AG04449 (cell line): ENCODE results near the gene FCMR.

ENCODE experiments used
- CTCF ChIA-PET: fragments of 350-600 bp; formaldehyde crosslinking; extraction: SDS; loops from one replicate; lab custom pipeline; 2021; ENCODE audit warnings: antibody characterized with exemption; lab: Yijun Ruan, JAX
- POLR2A ChIA-PET: fragments of 400-600, 350-600 bp; formaldehyde crosslinking; extraction: SDS; loops from one replicate; lab custom pipeline; 2020; ENCODE audit warnings: antibody characterized with exemption, inconsistent platforms; lab: Yijun Ruan, JAX
- DNase-seq: peaks from one replicate; pipeline ENCODE4 v3.0.0-alpha.2; 2010; ENCODE audit warnings: low read depth, low spot score
- H3K4me3 ChIP-seq: 2 replicates; pipeline ENCODE4 v1.5.1; 2011; ENCODE audit warnings: low read depth, mild to moderate bottlenecking, control low read depth, low read length
- TF ChIP-seq, protein P1 (sequence below): IDR thresholded peaks from one replicate; pipeline ENCODE4 v1.5.1; 2011; ENCODE audit warnings: mild to moderate bottlenecking, moderate library complexity, low read length, control low read depth, inconsistent platforms; ENCODE audit not compliant: insufficient read depth; ENCODE audit errors: missing control alignments

Gene FCMR

DNA sequence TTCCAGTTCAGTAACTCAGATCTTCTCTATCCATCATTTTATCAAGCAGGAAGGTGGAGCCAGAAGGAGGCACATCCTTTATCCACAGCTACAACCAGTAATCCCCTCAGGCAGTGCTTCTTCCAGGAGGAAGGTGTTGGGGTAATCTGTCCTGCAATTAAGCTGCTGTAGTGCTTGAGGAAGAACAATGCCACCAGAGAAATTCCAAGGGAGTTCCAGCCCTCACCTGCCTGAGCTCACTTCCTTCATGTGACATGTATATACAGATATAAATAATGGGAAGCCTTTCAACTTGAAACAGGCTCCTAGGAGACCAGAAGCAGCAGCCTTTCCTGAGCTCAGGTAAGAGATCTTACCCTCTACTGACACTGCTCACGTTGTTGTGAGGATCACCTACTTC, 58.5 kb downstream of the FCMR start:
- ChIA-PET POLR2A (no interaction called here), CTCF (interaction anchor here (0.9 to 3.4 kb wide), 9 partner anchors 10 to 137 kb away, joined by 3 to 27 read pairs (median 7); no protein-coding TSS in a partner anchor)
- no peak overlapping the region for H3K4me3 ChIP-seq
- TF ChIP-seq, protein P1, sequence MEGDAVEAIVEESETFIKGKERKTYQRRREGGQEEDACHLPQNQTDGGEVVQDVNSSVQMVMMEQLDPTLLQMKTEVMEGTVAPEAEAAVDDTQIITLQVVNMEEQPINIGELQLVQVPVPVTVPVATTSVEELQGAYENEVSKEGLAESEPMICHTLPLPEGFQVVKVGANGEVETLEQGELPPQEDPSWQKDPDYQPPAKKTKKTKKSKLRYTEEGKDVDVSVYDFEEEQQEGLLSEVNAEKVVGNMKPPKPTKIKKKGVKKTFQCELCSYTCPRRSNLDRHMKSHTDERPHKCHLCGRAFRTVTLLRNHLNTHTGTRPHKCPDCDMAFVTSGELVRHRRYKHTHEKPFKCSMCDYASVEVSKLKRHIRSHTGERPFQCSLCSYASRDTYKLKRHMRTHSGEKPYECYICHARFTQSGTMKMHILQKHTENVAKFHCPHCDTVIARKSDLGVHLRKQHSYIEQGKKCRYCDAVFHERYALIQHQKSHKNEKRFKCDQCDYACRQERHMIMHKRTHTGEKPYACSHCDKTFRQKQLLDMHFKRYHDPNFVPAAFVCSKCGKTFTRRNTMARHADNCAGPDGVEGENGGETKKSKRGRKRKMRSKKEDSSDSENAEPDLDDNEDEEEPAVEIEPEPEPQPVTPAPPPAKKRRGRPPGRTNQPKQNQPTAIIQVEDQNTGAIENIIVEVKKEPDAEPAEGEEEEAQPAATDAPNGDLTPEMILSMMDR, result no peak
- DNase-seq, result no peak

DNA sequence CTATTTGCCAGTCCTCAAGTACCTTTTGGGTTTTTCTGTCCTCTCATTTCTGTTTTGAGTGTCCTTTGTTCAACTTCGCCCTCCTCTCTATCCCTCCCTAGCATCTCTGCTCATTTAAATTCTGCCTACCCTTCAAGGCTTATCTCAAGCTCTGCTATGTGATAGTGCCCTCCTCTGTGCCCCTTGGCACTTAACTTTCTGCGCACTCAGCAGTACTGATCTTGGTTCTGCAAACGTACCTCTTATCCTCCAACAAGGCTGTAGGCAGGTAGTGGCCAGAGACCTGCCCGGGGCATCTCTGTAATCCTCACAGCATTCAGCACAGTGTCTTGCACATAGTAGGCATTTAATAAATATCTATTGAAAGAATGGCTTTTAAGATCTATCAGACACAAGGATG, 61.6 kb downstream of the FCMR start:
- no peak for DNase-seq
- no peak overlapping the region for H3K4me3 ChIP-seq
- ChIA-PET CTCF (interaction anchor here (0.8 to 7.4 kb wide), 4 partner anchors 12 to 52 kb away, joined by 3 to 48 read pairs (median 11); no protein-coding TSS in a partner anchor), POLR2A (no interaction called here)
- TF ChIP-seq, protein P1, result no peak

DNA sequence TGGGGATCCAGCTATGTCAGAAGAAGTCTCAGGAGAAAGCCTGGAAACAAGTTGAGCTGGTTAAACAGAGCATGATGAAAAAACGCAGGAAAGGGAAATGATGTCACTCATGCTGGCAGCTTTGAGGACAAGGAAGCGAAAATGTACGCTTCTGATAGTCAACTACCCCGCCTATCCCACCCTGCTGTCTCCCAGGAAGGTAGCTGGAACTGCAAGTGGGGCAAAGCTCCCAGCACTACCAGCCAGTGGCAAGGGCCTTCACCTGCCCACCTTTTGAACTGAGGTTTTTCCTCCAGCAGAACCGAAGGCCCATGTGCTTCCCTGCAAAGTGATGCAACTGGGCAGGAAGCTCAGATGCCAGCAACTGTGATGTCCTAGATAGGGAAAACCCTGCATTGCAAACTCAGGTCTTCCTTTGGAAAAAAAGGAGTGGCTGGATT, 62.6 kb downstream of the FCMR start:
- TF ChIP-seq, protein P1, result no peak
- no peak overlapping the region for H3K4me3 ChIP-seq
- CTCF ChIA-PET, result interaction anchor here (0.7 to 7.4 kb wide), 6 partner anchors 9 to 134 kb away, joined by 3 to 48 read pairs (median 4); partner anchors contain the start of gene IL24
- no peak for DNase-seq
- POLR2A ChIA-PET, result no interaction called here

DNA sequence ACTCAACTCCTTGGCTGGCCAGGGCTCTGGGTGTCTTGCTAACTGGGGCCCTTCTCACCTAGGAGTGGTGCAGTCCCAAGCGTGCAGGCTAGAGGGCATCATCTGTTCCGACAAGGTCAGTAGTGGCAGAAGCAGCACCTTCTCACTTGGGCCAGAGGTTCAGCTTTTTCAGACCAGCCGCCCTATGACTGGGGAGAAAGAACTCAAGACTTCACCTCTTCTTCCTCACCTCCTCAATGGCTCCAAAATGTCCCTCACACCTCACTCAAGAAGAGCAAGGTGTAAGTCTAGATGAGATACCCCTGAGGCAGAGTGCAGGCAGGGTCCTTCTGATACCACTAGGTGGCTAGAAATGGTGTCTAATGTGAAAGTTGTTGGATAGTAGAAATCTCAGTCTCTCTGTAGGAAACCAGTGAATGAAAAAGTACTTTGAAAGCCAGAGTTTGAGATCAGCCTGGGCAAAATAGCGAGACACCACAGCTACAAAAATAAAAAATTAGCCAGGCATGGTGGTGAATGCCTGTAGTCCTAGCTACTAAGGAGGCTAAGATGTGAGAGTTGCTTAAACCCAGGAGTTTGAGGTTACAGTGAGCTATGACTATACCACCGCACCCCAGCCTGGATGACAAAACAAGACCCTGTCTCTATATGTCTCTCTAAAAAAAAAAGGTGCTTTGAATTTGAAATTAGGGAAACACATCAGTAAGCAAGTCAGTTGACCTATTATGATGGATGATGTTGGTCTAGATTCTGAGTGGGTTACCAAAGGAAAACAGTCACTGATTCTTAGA, 64.9 kb downstream of the FCMR start:
- POLR2A ChIA-PET, result no interaction called here
- CTCF ChIA-PET, result interaction anchor here (0.9 to 7.4 kb wide), 9 partner anchors 9 to 55 kb away, joined by 3 to 48 read pairs (median 3); partner anchors contain the start of gene IL20
- TF ChIP-seq, protein P1, result no peak
- H3K4me3 ChIP-seq, result no peak overlapping the region
- DNase-seq, result no peak

DNA sequence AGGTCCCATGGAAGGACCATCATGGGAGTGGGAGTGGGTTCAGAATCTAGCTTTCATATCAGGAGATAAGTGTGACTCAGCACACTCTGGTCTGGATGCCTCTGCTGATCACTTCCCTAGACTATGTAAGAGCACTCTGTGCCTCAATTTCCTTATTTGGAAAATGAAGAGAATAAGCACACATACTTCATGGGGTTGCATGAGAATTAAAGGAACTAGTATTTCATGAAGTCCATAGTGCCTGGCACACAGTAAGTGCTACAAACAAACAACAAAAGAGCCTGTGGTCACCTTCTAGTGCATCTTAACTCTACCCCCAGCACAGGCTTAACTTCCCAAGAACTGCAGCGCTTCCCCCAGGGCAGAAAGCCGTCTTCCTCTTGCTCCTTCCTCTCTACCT, 65.9 kb downstream of the FCMR start:
- ChIA-PET CTCF (interaction anchor here (1.2 to 7.4 kb wide), 6 partner anchors 8 to 56 kb away, joined by 3 to 48 read pairs (median 4); partner anchors contain the start of gene IL20), POLR2A (no interaction called here)
- H3K4me3 ChIP-seq, result no peak overlapping the region
- TF ChIP-seq, protein P1, result no peak
- DNase-seq, result no peak
